22Rv1 (cell line): ENCODE measurements around the gene SPAG6.
A peak's percentile ranks its signal among the peaks of the same experiment; 100 is the strongest.

Experiments
- H3K27ac ChIP-seq: fragments of 450-650 bp; 2 replicates; pipeline ENCODE4 v1.5.1; 2017
- CTCF ChIP-seq: fragments of 450-650 bp; IDR thresholded peaks from 2 replicates; pipeline ENCODE4 v1.5.1; 2017; ENCODE audit warnings: mild to moderate bottlenecking
- ZFX ChIP-seq: fragments of 450-650 bp; IDR thresholded peaks from 2 replicates; pipeline ENCODE4 v1.6.1; 2017; ENCODE audit warnings: antibody characterized with exemption, borderline replicate concordance

SPAG6 gene

GRCh38 chr10:22427890-22428571 lies 82.7 kb downstream of the SPAG6 start:
- H3K27ac ChIP-seq: peak overlapping the region; percentile 55
- TF ChIP-seq CTCF: no peak
- TF ChIP-seq ZFX: no peak

- TF ChIP-seq CTCF: no peak
- TF ChIP-seq ZFX: no peak
- H3K27ac ChIP-seq: no peak overlapping the region
Observed at GRCh38 chr10:22429146-22429545, 83.8 kb downstream of the SPAG6 start.

GRCh38 chr10:22429981-22430421 lies 84.7 kb downstream of the SPAG6 start:
- no peak overlapping the region for H3K27ac ChIP-seq
- TF ChIP-seq ZFX (no peak), CTCF (no peak)

- no peak overlapping the region for H3K27ac ChIP-seq
Observed at GRCh38 chr10:22433875-22434274, 88.6 kb downstream of the SPAG6 start.

GRCh38 chr10:22434521-22434920 lies 89.2 kb downstream of the SPAG6 start:
- TF ChIP-seq ZFX: no peak
- no peak for TF ChIP-seq CTCF
- H3K27ac ChIP-seq: no peak overlapping the region

More at GRCh38 chr10:22433875-22434274, 88.6 kb downstream of the SPAG6 start:
- TF ChIP-seq CTCF (no peak), ZFX (no peak)

GRCh38 chr10:22435650-22436049 lies 90.4 kb downstream of the SPAG6 start:
- no peak for TF ChIP-seq ZFX
- no peak for TF ChIP-seq CTCF
- no peak overlapping the region for H3K27ac ChIP-seq

GRCh38 chr10:22436526-22436892 lies 91.2 kb downstream of the SPAG6 start:
- no peak for TF ChIP-seq ZFX
- no peak for TF ChIP-seq CTCF
- H3K27ac ChIP-seq: peak overlapping the region; percentile 79
